Measurements from ENCODE around the gene GRAP2. TPM values are rescaled to one million over a fixed set of nuclear protein-coding genes. Genes with fewer than 3 reads are reported as not detected.

Gene GRAP2
- polyA plus RNA-seq, 3 donors, result 0.05 to 4.2 (median 0.97) TPM

GRCh38 chr22:39946126-39946502 lies 45.2 kb downstream of the GRAP2 start:
- H3K27ac Mint-ChIP-seq, result no peak overlapping the region
- peaks cover 0 to 4% of the 10 kb centered on the region in 2 donors for H3K36me3 Mint-ChIP-seq
- Histone ChIP-seq H3K9ac (ENCODE audit: insufficient read depth, low read length, poor library complexity, severe bottlenecking) (no peak overlapping the region), H3K9me3 (replicated peaks in 1 of 2; ENCODE audit: control insufficient read depth in 1 of 2, insufficient read depth in 1 of 2, low read length in 2 of 2) (no peaks in the 10 kb centered on the region), H2AFZ (ENCODE audit: insufficient read depth, low read depth, low read length, poor library complexity, severe bottlenecking) (no peak overlapping the region), H3K36me3 (replicated peaks in 1 of 2; ENCODE audit: control insufficient read depth in 1 of 2, insufficient read depth in 2 of 2, low read length in 2 of 2) (no peaks in the 10 kb centered on the region), H3K27ac (ENCODE audit: low read depth in 1 of 2, low read length in 2 of 2) (no peak overlapping the region), H3K27me3 (ENCODE audit: control insufficient read depth in 2 of 2, insufficient read depth in 2 of 2, low read length in 2 of 2) (peaks cover 20 to 25% of the 10 kb centered on the region in 2 donors), H3K4me1 (ENCODE audit: control insufficient read depth in 1 of 2, insufficient read depth in 2 of 2, low read length in 2 of 2) (peaks cover 23 to 32% of the 10 kb centered on the region in 2 donors), H3K4me2 (replicated peaks; ENCODE audit: extremely low read depth, low read length, poor library complexity, severe bottlenecking) (no peak overlapping the region), H3K4me3 (replicated peaks in 1 of 3; ENCODE audit: low read depth in 2 of 3, low read length in 3 of 3) (no peak overlapping the region), H3K79me2 (ENCODE audit: insufficient read depth, low read length) (no peaks in the 10 kb centered on the region), H4K20me1 (ENCODE audit: insufficient read depth, low read length) (no peaks in the 10 kb centered on the region)
- TF ChIP-seq CTCF (IDR thresholded peaks at IDR 0.05), result no peak
- peaks cover 0 to 2% (median 0%) of the 10 kb centered on the region in 7 donors for H3K9me3 Mint-ChIP-seq
- H3K4me1 Mint-ChIP-seq, result peaks cover 28% of the 10 kb centered on the region
- intact Hi-C loops (cut with micrococcal nuclease), result no loop called here
- no peak for DNase-seq
- H3K27me3 Mint-ChIP-seq (ENCODE audit: low read depth in 3 of 3), result peaks cover 13 to 32% (median 17%) of the 10 kb centered on the region in 3 donors
- H3K4me3 Mint-ChIP-seq, result no peak overlapping the region
- WGBS (ENCODE audit: insufficient coverage), result no CpG with 5 or more reads among the region's 4 CpGs

GRCh38 chr22:39946503-39947219 lies 45.8 kb downstream of the GRAP2 start:
- peaks cover 22 to 31% of the 10 kb centered on the region in 2 donors for H3K27me3 ChIP-seq (ENCODE audit: control insufficient read depth in 2 of 2, insufficient read depth in 2 of 2, low read length in 2 of 2)
- peak overlapping the region in 1 of 3 experiments; percentile 15 for H3K4me3 ChIP-seq (replicated peaks in 1 of 3; ENCODE audit: low read depth in 2 of 3, low read length in 3 of 3)
- peaks cover 23 to 32% of the 10 kb centered on the region in 2 donors for H3K4me1 ChIP-seq (ENCODE audit: control insufficient read depth in 1 of 2, insufficient read depth in 2 of 2, low read length in 2 of 2)
- H3K4me2 ChIP-seq (replicated peaks; ENCODE audit: extremely low read depth, low read length, poor library complexity, severe bottlenecking), result peak overlapping the region; percentile 12
- DNase-seq, result peak; percentile 36 to 63 (median 45)
- TF ChIP-seq CTCF (IDR thresholded peaks at IDR 0.05), result no peak
- Mint-ChIP-seq H3K36me3 (peaks cover 0 to 4% of the 10 kb centered on the region in 2 donors), H3K27me3 (ENCODE audit: low read depth in 3 of 3) (peaks cover 18 to 36% (median 21%) of the 10 kb centered on the region in 3 donors), H3K4me3 (peak overlapping the region in 1 of 2 donors; percentile 12), H3K4me1 (peaks cover 33% of the 10 kb centered on the region), H3K9me3 (peaks cover 0 to 3% (median 0%) of the 10 kb centered on the region in 7 donors), H3K27ac (peak overlapping the region in 3 of 7 donors; percentile 18 to 63 (median 54))
- H3K27ac ChIP-seq (ENCODE audit: low read depth in 1 of 2, low read length in 2 of 2), result no peak overlapping the region
- no peaks in the 10 kb centered on the region for H3K36me3 ChIP-seq (replicated peaks in 1 of 2; ENCODE audit: control insufficient read depth in 1 of 2, insufficient read depth in 2 of 2, low read length in 2 of 2)
- no peaks in the 10 kb centered on the region for H3K9me3 ChIP-seq (replicated peaks in 1 of 2; ENCODE audit: control insufficient read depth in 1 of 2, insufficient read depth in 1 of 2, low read length in 2 of 2)
- no peak overlapping the region for H3K9ac ChIP-seq (ENCODE audit: insufficient read depth, low read length, poor library complexity, severe bottlenecking)
- H3K79me2 ChIP-seq (ENCODE audit: insufficient read depth, low read length), result no peaks in the 10 kb centered on the region
- intact Hi-C loops (cut with micrococcal nuclease), result no loop called here
- H4K20me1 ChIP-seq (ENCODE audit: insufficient read depth, low read length), result no peaks in the 10 kb centered on the region
- 56% methylated on average over 5 of the region's 8 CpGs for WGBS (ENCODE audit: insufficient coverage)
- H2AFZ ChIP-seq (ENCODE audit: insufficient read depth, low read depth, low read length, poor library complexity, severe bottlenecking), result peak overlapping the region; percentile 30

Data from CD14-positive monocyte (primary cell).